ENCODE measurements around the gene SETD6. TPM values are rescaled to one million over a fixed set of nuclear protein-coding genes. Genes with fewer than 3 reads are reported as not detected.

SETD6 gene
- total and polyA plus RNA-seq, 2 of the 8 experiments (the other 6 are each of a cell fraction or from before 2014, with no cell fraction given): 25.3 to 40.5 TPM

DNA sequence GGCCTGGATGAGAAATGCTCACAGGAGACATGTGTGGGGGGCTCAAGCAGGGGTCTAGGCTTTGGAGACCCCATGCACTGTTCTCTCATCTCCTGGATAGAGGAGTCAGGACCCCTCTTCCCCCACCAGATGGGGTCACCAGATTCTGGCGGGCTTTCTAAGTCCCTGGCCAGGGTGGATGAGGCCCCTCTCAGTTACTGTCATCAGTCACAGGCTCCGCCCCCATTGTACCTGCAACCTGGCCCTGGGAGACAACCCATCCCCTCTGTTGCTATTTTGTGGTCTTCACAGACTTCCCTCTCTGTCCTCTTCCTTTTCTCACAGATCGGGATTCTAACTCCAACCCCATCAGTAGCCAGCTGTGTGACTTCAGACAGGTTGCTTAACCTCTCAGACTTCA lies 48.9 kb upstream of the SETD6 start (continued):
- TF ChIP-seq CHD7 (IDR thresholded peaks at IDR 0.05; ENCODE audit: insufficient replicate concordance, low read length): no peak
